ENCODE data around the gene SHC4.

SHC4 gene, protein sequence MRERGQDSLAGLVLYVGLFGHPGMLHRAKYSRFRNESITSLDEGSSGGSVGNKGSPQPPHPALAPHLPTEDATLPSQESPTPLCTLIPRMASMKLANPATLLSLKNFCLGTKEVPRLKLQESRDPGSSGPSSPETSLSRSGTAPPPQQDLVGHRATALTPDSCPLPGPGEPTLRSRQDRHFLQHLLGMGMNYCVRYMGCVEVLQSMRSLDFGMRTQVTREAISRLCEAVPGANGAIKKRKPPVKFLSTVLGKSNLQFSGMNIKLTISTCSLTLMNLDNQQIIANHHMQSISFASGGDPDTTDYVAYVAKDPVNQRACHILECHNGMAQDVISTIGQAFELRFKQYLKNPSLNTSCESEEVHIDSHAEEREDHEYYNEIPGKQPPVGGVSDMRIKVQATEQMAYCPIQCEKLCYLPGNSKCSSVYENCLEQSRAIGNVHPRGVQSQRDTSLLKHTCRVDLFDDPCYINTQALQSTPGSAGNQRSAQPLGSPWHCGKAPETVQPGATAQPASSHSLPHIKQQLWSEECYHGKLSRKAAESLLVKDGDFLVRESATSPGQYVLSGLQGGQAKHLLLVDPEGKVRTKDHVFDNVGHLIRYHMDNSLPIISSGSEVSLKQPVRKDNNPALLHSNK

DNA sequence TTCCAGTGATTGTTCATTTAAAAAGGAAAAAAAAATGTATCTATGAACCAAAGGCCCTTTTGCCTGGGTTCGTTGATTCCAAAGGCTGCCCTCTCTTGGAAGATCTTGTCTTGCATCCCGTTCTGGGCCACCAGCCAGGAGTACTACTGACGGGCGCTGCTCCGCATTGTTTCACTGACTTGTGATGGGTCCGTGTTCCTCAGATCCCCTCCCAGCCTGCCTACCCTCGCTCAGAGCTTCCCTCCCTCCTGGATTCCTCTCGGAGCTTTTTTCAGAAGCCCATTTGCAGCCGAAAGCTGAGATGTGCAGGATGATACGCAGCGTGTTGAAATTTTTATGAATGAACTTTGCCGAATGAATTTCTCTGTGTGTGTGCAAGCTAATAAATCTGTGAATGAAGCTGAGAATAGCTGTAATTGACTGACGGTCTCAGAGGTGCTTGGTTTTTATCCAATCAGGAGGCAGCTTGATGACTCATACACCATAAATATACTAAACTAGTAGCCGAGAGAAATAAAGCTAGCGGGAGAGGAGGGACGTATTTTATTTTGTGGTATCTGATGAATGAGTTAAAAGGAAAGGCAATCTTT, at the start of gene SHC4:
TSS of gene SHC4 (minus strand) at position 396 of the 590 bp plus-strand sequence. CDS start 904 bp downstream, outside the sequence.
- Histone ChIP-seq H3K36me3 (ENCODE audit: insufficient read depth, insufficient read length, low read length) (no peaks in the 10 kb centered on the region), H3K9ac (ENCODE audit: insufficient read length, low read depth) (peak within 1 kb of the TSS; percentile 64), H3K4me1 (ENCODE audit: insufficient read depth, insufficient read length) (peaks cover 5% of the 10 kb centered on the region), H3K9me3 (ENCODE audit: insufficient read depth, low read length) (no peaks in the 10 kb centered on the region), H3K27me3 (ENCODE audit: insufficient read depth, insufficient read length) (peaks cover 31% of the 10 kb centered on the region), H3K4me3 (ENCODE audit: insufficient read length, low read depth) (peak within 1 kb of the TSS; percentile 54)
- peak; percentile 46 for DNase-seq (ENCODE audit: low read depth, low spot score)
- TF ChIP-seq YY1 (IDR thresholded peaks at IDR 0.05; ENCODE audit: insufficient read depth, insufficient read length) (no peak), ZNF274 (IDR thresholded peaks at IDR 0.05; ENCODE audit: low read depth, low read length) (no peak), SUZ12 (IDR thresholded peaks at IDR 0.05; ENCODE audit: extremely low read depth, insufficient read depth, insufficient read length) (no peak)

DNA sequence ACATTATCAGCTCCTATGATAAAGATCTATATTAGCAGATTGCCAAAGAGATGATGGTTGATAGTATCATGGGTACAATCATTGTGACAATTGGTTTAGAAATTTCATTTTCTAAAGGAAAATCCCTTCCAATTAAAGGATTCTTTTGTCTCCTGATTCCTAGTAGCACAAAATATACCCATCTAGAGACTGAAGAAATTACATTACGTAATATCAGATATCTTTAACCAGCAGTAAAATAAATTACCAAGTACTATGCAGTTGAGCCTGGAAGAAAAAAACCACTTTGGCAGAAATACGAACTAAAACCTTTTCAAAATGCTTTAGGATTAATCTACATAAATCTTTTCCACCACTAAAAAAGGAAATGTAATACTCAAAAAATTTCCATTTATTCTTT, 35.6 kb upstream of the SHC4 start:
- Histone ChIP-seq H3K36me3 (ENCODE audit: insufficient read depth, insufficient read length, low read length) (peaks cover 36% of the 10 kb centered on the region), H3K4me1 (ENCODE audit: insufficient read depth, insufficient read length) (peaks cover 2% of the 10 kb centered on the region), H3K9ac (ENCODE audit: insufficient read length, low read depth) (no peak overlapping the region), H3K9me3 (ENCODE audit: insufficient read depth, low read length) (no peaks in the 10 kb centered on the region), H3K4me3 (ENCODE audit: insufficient read length, low read depth) (no peak overlapping the region), H3K27me3 (ENCODE audit: insufficient read depth, insufficient read length) (no peaks in the 10 kb centered on the region)
- DNase-seq (ENCODE audit: low read depth, low spot score) = no peak
- no peak for TF ChIP-seq YY1 (IDR thresholded peaks at IDR 0.05; ENCODE audit: insufficient read depth, insufficient read length)
- no peak for TF ChIP-seq ZNF274 (IDR thresholded peaks at IDR 0.05; ENCODE audit: low read depth, low read length)
- no peak for TF ChIP-seq SUZ12 (IDR thresholded peaks at IDR 0.05; ENCODE audit: extremely low read depth, insufficient read depth, insufficient read length)

DNA sequence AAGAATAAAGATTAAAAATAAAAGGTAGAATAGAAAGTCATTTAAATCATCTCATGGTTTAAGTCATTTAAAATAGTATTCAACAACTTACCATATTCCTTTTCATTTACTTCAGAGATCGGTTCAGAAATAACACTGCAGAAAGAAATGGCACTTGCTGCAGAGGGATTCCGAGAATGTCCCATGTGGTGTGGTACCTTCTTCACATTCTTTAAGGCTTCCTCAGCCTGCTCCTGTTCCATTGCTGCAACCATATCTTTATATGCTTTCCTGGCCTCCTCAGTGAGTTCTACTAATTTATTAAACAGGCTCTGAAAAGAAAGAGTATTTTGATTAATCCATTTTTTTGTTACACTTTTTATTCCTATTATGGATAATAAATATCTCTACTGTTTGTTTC, 32.6 kb upstream of the SHC4 start:
- no peak for DNase-seq (ENCODE audit: low read depth, low spot score)
- no peak overlapping the region for H3K9ac ChIP-seq (ENCODE audit: insufficient read length, low read depth)
- H3K36me3 ChIP-seq (ENCODE audit: insufficient read depth, insufficient read length, low read length) = peaks cover 61% of the 10 kb centered on the region
- no peak for TF ChIP-seq SUZ12 (IDR thresholded peaks at IDR 0.05; ENCODE audit: extremely low read depth, insufficient read depth, insufficient read length)
- no peak for TF ChIP-seq ZNF274 (IDR thresholded peaks at IDR 0.05; ENCODE audit: low read depth, low read length)
- no peak for TF ChIP-seq YY1 (IDR thresholded peaks at IDR 0.05; ENCODE audit: insufficient read depth, insufficient read length)
- H3K27me3 ChIP-seq (ENCODE audit: insufficient read depth, insufficient read length) = no peaks in the 10 kb centered on the region
- no peak overlapping the region for H3K4me3 ChIP-seq (ENCODE audit: insufficient read length, low read depth)
- H3K9me3 ChIP-seq (ENCODE audit: insufficient read depth, low read length) = no peaks in the 10 kb centered on the region
- H3K4me1 ChIP-seq (ENCODE audit: insufficient read depth, insufficient read length) = peaks cover 2% of the 10 kb centered on the region

DNA sequence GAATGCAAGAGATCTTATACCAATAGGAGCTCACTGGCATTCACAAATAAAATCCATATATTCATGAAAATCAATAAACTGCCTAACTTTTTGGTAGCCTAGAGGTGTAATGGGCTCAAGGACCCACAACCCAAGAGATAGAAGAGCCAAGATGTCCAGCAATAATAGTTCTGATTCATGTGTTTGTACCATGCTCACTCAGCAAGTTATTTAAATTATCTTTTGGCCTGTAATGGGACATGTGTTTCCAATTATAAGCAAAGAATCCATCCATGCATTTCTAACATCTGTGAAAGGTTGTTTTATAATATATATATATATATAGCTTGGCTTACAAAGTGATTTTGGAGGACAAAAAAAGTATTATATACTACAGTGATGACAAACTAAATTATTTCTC, 29.7 kb upstream of the SHC4 start:
- Histone ChIP-seq H3K36me3 (ENCODE audit: insufficient read depth, insufficient read length, low read length) (peaks cover 45% of the 10 kb centered on the region), H3K9me3 (ENCODE audit: insufficient read depth, low read length) (no peaks in the 10 kb centered on the region), H3K4me3 (ENCODE audit: insufficient read length, low read depth) (no peak overlapping the region), H3K9ac (ENCODE audit: insufficient read length, low read depth) (no peak overlapping the region), H3K27me3 (ENCODE audit: insufficient read depth, insufficient read length) (no peaks in the 10 kb centered on the region), H3K4me1 (ENCODE audit: insufficient read depth, insufficient read length) (peaks cover 2% of the 10 kb centered on the region)
- DNase-seq (ENCODE audit: low read depth, low spot score) = no peak
- TF ChIP-seq ZNF274 (IDR thresholded peaks at IDR 0.05; ENCODE audit: low read depth, low read length) (no peak), YY1 (IDR thresholded peaks at IDR 0.05; ENCODE audit: insufficient read depth, insufficient read length) (no peak), SUZ12 (IDR thresholded peaks at IDR 0.05; ENCODE audit: extremely low read depth, insufficient read depth, insufficient read length) (no peak)

DNA sequence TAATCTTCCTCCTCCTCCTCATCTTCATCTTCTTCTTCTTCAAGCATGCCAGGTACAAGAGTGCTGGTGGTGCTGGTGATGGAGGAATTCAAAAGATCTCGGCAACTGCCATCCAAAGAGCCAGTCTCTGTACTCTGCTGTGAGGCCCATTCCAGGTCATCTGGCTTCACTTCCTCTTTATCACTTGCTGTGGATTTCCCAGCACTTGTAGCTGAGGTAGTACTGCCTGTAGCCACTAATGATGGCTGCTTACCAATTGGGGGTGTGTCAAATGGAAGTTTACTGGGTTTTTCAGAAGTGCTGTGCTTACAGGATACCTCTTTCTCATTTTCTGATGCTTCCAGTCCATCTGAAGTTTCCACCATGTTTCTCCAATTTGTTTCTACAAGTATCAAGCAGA, 28.8 kb upstream of the SHC4 start:
- no peaks in the 10 kb centered on the region for H3K27me3 ChIP-seq (ENCODE audit: insufficient read depth, insufficient read length)
- TF ChIP-seq YY1 (IDR thresholded peaks at IDR 0.05; ENCODE audit: insufficient read depth, insufficient read length) = no peak
- H3K36me3 ChIP-seq (ENCODE audit: insufficient read depth, insufficient read length, low read length) = peaks cover 45% of the 10 kb centered on the region
- no peak overlapping the region for H3K9ac ChIP-seq (ENCODE audit: insufficient read length, low read depth)
- DNase-seq (ENCODE audit: low read depth, low spot score) = no peak
- peaks cover 2% of the 10 kb centered on the region for H3K4me1 ChIP-seq (ENCODE audit: insufficient read depth, insufficient read length)
- H3K9me3 ChIP-seq (ENCODE audit: insufficient read depth, low read length) = no peaks in the 10 kb centered on the region
- no peak overlapping the region for H3K4me3 ChIP-seq (ENCODE audit: insufficient read length, low read depth)

DNA sequence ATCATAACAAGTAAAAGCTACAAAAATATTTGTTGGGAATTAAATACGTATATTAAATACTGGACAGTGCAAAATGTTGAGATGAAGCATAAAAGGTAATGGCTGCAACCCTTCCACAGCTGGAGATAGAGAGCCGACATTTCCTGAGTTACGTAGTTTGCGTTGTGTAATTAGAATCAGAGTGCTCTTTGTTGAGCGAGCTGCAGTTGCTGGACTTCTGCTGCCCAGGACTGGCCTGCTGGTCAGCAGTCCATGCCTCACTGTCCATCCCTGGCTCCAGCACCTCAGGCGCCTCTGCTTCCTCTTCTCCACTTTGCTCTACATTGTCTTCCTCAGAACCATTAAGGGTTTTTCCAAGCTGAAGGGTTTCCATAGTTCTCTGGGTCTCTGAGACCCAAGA, 28.4 kb upstream of the SHC4 start:
- Histone ChIP-seq H3K36me3 (ENCODE audit: insufficient read depth, insufficient read length, low read length) (peaks cover 45% of the 10 kb centered on the region), H3K9me3 (ENCODE audit: insufficient read depth, low read length) (no peaks in the 10 kb centered on the region), H3K27me3 (ENCODE audit: insufficient read depth, insufficient read length) (no peaks in the 10 kb centered on the region), H3K4me1 (ENCODE audit: insufficient read depth, insufficient read length) (peaks cover 2% of the 10 kb centered on the region), H3K9ac (ENCODE audit: insufficient read length, low read depth) (no peak overlapping the region), H3K4me3 (ENCODE audit: insufficient read length, low read depth) (no peak overlapping the region)
- TF ChIP-seq SUZ12 (IDR thresholded peaks at IDR 0.05; ENCODE audit: extremely low read depth, insufficient read depth, insufficient read length) (no peak), ZNF274 (IDR thresholded peaks at IDR 0.05; ENCODE audit: low read depth, low read length) (no peak), YY1 (IDR thresholded peaks at IDR 0.05; ENCODE audit: insufficient read depth, insufficient read length) (no peak)
- DNase-seq (ENCODE audit: low read depth, low spot score) = no peak

DNA sequence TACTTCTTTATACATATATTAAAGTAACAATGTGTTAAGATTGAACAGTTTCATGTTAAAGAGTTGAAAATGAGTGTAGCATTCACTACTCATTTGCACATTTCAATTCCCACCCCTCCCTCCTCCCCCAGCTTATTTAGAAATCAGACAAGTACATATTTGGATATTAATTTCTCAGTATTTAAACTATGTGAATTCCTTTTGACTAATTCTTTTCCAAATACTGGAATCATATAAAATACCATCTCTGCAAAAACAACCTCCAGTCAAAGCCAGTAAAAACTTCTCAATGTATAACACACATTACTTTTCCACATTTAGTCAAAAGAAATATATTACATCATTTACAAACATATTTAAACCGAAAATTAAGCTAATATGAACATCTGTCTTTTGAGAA, 25.5 kb upstream of the SHC4 start:
- H3K9me3 ChIP-seq (ENCODE audit: insufficient read depth, low read length) = no peaks in the 10 kb centered on the region
- no peaks in the 10 kb centered on the region for H3K27me3 ChIP-seq (ENCODE audit: insufficient read depth, insufficient read length)
- H3K4me1 ChIP-seq (ENCODE audit: insufficient read depth, insufficient read length) = no peaks in the 10 kb centered on the region
- H3K9ac ChIP-seq (ENCODE audit: insufficient read length, low read depth) = no peak overlapping the region
- DNase-seq (ENCODE audit: low read depth, low spot score) = no peak
- no peak overlapping the region for H3K4me3 ChIP-seq (ENCODE audit: insufficient read length, low read depth)
- TF ChIP-seq SUZ12 (IDR thresholded peaks at IDR 0.05; ENCODE audit: extremely low read depth, insufficient read depth, insufficient read length) (no peak), ZNF274 (IDR thresholded peaks at IDR 0.05; ENCODE audit: low read depth, low read length) (no peak), YY1 (IDR thresholded peaks at IDR 0.05; ENCODE audit: insufficient read depth, insufficient read length) (no peak)
- H3K36me3 ChIP-seq (ENCODE audit: insufficient read depth, insufficient read length, low read length) = peaks cover 30% of the 10 kb centered on the region
